ENCODE data around the gene PHYHD1.

DNA sequence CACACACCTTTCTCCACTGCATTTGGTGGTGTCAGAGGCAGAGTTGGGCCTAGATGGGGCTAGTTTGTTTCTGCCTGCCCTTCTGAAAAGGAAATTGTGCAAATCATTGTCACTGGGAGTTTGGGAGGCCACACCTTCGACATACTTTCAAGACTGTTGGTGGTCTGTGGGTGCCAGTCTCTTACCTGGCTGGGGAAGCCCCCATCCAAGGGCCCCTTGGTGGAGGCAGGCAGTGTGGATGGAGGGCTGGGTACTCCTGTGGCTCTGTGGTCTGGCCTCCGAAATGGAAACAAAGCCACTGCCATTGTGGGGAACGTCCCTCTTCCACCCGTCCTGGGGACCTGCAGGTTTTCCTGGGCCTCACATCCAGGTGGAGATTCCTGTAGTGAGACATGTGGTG is 10.9 kb upstream of the PHYHD1 start:
- TF ChIP-seq, protein P1, sequence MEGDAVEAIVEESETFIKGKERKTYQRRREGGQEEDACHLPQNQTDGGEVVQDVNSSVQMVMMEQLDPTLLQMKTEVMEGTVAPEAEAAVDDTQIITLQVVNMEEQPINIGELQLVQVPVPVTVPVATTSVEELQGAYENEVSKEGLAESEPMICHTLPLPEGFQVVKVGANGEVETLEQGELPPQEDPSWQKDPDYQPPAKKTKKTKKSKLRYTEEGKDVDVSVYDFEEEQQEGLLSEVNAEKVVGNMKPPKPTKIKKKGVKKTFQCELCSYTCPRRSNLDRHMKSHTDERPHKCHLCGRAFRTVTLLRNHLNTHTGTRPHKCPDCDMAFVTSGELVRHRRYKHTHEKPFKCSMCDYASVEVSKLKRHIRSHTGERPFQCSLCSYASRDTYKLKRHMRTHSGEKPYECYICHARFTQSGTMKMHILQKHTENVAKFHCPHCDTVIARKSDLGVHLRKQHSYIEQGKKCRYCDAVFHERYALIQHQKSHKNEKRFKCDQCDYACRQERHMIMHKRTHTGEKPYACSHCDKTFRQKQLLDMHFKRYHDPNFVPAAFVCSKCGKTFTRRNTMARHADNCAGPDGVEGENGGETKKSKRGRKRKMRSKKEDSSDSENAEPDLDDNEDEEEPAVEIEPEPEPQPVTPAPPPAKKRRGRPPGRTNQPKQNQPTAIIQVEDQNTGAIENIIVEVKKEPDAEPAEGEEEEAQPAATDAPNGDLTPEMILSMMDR (IDR thresholded peaks at IDR 0.05): no peak
- TF ChIP-seq ZFX (IDR thresholded peaks at IDR 0.05; ENCODE audit: borderline replicate concordance): no peak

Measured in 22Rv1 (cell line).